HG02623 (cell line): ENCODE results near the gene ZC3H12C.

Source experiments
- ATAC-seq: cut with Tn5 transposase; IDR thresholded peaks from one replicate; pipeline ENCODE4 v1.9.1; 2021; ENCODE audit warnings: moderate library complexity; ENCODE audit not compliant: unreplicated experiment

The ZC3H12C gene

DNA sequence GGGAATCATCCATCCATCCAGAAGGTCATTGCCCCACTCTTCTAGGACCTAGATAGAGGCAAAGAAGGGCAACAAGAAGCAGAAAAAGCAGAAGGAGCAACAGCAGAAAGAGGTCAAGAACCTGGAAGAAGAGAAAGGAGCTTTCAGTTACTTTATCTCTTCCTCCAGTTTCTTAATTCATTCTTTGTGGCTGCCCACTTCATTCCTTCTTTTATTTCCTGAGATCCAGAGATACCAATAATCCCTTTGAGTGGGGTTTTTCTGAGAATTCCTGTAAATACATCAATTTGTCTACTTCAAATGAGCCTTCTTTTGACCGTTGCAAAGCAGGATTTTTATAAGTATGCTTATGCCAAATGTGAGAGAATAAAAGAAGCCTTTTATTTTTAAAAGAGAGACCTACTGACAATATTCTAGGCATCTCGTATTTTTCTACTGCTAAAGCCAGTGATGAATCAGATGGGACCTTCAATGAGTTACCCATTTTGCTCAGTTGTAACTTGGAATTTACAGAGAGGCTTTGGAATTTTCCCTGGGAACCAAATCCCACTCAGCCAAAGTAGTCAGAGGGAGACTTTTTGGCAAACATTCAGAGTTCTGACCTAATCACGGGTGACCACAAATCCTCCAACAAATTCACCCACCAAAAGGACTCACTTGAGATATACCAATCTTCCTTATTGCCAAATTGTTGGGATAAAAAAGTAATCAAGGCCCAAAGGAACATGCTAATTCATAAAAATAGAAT is 54.9 kb downstream of the ZC3H12C start:
- no peak for ATAC-seq

- no peak for ATAC-seq
These were observed 55.9 kb downstream of the ZC3H12C start for GRCh38 chr11:110148775-110149744.

DNA sequence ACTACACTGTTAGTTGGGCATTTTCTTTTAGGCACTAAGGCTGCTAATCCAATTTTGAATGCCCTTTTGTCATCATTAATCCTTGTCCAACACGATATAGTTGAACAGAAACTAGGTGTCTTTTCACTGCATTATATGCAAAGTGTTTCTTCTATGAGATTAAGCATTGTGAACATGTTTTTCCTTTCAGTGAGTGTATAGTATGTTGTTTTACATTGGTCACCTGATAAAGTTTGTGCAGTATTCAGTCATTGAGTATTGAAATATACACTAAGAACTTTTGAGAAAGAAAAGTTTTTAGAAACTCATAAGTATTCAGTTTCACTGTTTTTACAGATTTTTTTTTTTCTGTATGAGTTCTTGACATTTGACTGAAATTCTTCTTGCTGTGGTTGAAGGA is 59.0 kb downstream of the ZC3H12C start:
- no peak for ATAC-seq

- no peak for ATAC-seq
These were observed 60.3 kb downstream of the ZC3H12C start for GRCh38 chr11:110153474-110153873.

- no peak for ATAC-seq
These were observed 63.3 kb downstream of the ZC3H12C start for GRCh38 chr11:110156503-110156902.

- ATAC-seq = no peak
These were observed 65.4 kb downstream of the ZC3H12C start for GRCh38 chr11:110158317-110159200.

- ATAC-seq = no peak
These were observed 66.3 kb downstream of the ZC3H12C start for GRCh38 chr11:110159476-110159875.

- no peak for ATAC-seq
These were observed 66.8 kb downstream of the ZC3H12C start for GRCh38 chr11:110160016-110160415.

DNA sequence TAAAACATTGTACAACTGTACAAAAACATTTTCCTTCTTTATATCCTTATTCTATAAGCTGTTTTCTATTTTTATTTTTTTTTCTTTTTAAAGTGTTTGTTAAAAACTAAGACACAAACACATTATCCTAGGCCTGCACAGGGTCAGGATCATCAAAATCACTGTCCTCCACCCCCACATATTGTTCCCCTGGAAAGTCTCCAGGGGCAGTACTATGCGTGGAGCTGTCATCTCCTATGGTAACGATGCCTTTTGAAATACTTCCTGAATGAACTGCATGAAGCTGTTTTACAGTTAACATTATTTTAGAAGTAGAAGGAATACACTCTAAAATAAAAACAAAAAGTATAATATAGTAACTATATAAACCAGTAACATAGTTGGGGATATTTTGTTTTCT is 67.2 kb downstream of the ZC3H12C start:
- ATAC-seq = no peak

- ATAC-seq = no peak
These were observed 67.9 kb downstream of the ZC3H12C start for GRCh38 chr11:110161061-110161460.

GRCh38 chr11:110162216-110162615 is 69.0 kb downstream of the ZC3H12C start:
- no peak for ATAC-seq

DNA sequence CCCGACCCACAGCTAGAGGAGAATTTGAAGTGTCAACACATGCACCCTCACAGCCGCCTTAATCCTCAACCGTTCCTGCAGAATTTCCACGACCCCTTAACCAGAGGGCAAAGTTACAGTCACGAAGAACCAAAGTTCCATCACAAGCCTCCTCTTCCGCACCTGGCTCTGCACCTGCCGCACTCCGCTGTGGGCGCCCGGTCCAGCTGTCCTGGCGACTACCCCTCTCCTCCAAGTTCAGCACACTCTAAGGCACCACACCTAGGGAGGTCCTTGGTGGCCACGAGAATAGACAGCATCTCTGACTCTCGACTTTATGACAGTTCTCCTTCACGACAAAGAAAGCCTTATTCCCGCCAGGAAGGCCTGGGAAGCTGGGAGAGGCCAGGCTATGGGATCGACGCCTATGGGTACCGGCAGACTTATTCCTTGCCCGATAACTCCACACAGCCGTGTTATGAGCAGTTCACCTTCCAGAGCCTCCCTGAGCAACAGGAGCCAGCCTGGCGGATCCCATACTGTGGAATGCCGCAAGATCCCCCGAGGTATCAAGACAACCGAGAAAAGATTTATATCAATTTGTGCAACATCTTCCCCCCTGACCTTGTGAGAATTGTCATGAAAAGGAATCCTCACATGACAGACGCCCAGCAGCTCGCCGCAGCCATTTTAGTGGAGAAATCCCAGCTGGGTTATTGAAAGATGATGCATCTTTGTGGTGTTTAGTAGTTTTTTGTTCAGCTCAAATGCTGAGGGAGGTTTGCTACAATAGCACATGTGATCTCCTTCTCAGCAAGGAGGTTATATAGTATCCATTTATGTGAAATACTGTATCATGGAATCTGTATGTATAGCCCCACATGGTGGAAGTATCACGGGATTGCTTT is 72.1 kb downstream of the ZC3H12C start:
- ATAC-seq = no peak

DNA sequence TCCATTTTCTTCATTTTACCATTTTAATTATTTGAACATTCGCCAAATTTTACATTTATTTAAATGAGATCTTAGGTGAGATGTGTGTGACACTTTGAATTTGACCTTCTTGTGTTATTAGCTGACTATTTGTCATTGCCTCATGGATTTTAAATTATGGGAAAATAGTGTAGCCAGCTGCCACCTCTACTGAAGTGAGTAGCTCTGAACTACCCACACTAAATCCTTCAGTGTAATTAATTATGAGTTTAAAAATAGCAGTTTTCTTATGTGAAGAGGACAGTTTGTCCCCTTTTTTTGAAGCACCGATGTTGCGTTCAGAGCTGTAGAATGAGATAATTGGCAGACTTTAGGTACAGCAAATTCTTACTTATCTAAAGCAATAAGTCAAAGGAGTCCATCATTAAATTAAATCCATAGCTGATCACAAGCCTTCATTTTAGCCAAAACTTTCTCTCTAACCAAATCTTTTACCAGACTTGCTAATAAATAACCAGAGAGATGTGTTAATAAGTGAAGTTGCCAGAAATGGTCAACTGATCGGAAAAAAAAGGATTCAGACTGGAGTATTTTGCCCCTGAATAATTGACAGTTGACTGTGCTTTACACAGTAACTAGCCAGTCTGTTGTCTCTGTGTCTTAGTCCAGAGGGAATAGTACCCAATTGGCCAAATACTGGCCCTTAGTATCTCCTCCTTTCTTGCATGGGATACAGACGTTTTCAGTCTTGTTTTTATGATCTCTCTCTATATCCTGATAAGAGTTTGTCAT is 75.0 kb downstream of the ZC3H12C start:
- ATAC-seq = no peak

- ATAC-seq = no peak
These were observed 76.5 kb downstream of the ZC3H12C start for GRCh38 chr11:110169738-110170137.

- no peak for ATAC-seq
These were observed 79.4 kb downstream of the ZC3H12C start for GRCh38 chr11:110172468-110173065.

DNA sequence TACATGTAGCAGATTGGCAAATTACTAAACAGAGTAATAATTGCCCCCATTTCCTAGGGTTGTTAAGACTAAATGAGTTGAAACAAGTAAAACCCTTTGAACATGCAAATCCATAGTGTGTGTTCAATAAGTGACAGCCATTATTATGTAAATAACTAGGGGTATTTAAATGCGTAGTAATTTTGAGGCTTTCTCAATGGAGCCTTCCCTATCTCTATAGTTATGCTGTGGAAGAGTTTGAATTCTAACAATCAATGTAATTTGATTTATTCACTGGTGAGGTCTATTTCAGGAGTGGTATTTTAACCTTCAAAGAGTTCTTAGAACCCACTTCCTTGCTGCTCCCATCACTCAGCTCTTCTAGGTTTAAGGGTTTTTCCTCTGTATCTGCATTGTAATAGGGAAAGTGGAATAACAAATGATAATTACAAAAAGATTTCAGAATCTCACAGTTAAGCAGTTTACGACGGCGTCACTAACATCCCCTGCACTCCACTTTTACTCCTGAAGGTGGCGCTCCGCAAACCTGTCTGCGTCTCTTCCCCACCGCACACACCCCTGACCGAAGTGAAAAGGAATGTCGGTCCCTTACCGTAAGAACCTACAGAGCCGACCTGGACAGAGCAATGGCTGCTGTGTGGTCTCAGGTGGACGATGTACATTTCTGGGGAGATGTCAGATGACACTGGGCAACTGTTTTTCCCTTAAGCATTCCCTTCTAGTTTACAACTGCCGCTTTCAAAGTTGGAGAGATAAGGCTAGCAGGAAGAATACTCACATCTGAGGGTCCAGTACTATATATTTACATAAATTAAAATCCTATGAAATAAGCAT is 80.8 kb downstream of the ZC3H12C start:
- ATAC-seq = peak; percentile 59

DNA sequence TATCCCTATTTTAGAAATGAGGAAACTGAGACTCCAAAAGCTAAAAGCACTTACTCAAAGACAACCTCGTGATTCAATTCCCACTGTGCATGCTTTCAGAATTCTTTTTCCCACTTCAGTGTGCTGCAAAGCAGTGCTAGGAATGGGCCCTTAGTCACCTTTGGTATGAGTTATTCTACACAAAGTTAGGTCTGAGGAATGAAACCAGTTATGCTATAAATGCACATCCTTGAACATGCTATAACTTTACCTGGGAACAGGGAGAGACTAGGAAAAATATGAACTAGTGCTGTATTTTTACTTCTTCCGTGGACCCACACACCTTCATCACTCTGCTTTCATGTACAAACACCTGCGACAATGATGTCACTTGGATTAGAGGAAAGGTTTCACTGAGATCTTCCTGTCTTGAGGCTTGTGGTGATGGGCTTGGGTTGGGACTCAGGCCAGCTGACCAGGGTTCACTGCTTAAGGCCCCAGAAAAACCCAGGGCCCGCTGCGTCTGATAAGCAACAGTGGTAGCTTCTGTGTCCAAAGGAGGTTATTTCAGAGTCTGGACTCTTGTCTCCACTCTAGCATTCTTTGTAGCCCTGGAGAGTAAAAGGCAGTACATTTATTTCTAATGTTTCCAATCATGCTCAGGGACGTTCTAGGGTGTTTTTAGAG is 81.6 kb downstream of the ZC3H12C start:
- ATAC-seq = no peak
